Esophagus squamous epithelium (tissue), 4 donors: Measurements from ENCODE around the gene GALNTL6.

ENCODE experiments used
- CTCF ChIP-seq, 6 experiments: fragments of 450-650 bp in 4 of 6; fragments of 200-600 bp in 2 of 6; sonication (generic) in 2 of 6; IDR thresholded peaks; one replicate each; pipeline ENCODE4 v1.5.1; 2016 to 2019; ENCODE audit warnings: antibody characterized with exemption in 6 of 6, mild to moderate bottlenecking in 4 of 6, moderate library complexity in 4 of 6
- POLR2A ChIP-seq, 4 donors: fragments of 450-650 bp; IDR thresholded peaks; one replicate each; pipeline ENCODE4 v1.6.1; 2017; ENCODE audit warnings: antibody characterized with exemption in 4 of 4, mild to moderate bottlenecking in 4 of 4, moderate library complexity in 3 of 4

- TF ChIP-seq CTCF (IDR thresholded peaks at IDR 0.05) (no peak), POLR2A (IDR thresholded peaks at IDR 0.05) (no peak)
Observed at GRCh38 chr4:172157946-172158345, 344.7 kb downstream of the GALNTL6 start.
